GM19023 (cell line): Measurements from ENCODE around the gene AUTS2.
A peak's percentile ranks its signal among the peaks of the same experiment; 100 is the strongest.

Experiments
- ATAC-seq: cut with Tn5 transposase; IDR thresholded peaks from one replicate; pipeline ENCODE4 v1.9.1; 2021; ENCODE audit warnings: mild to moderate bottlenecking, moderate library complexity; ENCODE audit not compliant: unreplicated experiment

The AUTS2 gene

DNA sequence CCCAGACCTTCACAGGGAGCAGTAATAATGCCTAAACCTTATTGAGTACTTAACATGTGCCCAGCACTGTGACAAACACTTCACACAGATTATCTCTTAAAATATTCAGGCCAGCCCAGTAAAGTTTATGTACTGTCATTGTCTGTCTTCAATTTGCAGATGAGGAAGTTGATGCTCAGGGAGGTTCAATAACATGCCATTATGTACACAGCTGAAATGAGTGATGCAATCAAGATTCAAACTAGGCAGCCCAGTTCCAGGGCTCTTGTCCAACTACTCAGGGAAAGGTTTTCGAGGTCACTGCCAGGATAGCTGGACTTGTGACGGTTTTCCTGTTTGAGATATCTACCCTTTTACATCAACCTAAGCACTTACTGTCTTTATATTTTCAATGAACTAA lies 56.1 kb downstream of the AUTS2 start:
- no peak for ATAC-seq

GRCh38 chr7:69654849-69655707 lies 56.8 kb downstream of the AUTS2 start:
- no peak for ATAC-seq

DNA sequence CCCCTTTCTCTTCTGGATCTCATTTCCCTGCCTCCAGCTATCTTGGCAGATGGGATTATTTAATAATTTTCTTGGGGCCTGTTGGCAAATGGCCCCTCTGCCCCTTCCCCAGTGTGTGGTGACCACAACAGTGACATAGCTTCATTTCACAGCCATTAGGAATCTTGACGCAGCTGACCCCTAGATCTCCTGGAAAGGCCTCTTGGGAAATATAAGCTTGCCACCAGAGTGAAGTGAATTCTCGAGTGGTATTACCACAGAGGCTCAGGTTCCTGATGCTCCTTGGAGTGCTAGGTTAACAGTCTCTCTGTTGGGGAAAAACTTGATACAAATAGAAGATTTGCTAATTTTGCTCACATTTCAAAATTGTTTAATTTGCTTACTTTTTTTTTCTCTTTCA lies 57.8 kb downstream of the AUTS2 start:
- ATAC-seq: no peak

DNA sequence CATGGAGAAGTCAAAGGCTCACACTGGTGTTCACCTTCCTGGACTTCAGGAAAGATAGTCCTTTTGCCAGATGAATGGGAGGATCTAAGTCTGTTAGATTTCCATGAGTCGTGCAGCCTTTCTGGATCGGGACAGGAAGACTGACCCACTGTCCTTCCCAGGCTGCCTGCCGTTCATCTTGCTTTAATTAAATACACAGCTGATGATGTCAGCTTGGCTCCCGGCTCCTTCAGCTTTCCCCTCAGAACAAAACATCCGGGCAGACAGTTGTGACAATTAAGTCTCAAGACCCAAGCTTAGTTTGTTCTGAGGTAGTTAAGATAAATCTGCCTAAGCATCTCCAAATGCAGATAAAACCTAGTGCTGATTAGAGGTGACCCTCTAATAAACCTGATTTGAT lies 58.6 kb downstream of the AUTS2 start:
- no peak for ATAC-seq

DNA sequence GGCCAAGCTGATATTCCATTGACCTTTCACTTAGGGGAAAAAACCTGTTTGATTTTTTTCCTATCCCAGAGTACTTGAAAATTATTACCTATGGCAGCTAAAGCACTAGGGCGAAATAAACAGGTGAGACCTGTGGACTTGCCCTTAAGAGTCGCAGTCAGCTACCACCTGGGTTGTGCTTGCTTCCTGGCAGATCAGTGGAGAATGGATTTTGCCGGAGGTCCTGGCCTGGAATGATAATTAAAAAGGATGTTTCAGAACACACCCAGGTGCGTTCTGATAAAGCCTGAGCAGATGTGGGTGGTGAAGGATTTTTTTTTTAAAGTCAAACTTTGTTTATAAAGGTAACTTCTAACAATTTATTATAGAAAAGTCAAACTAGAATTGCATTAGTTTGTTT lies 59.1 kb downstream of the AUTS2 start:
- no peak for ATAC-seq

- ATAC-seq: no peak
Measured at GRCh38 chr7:69657985-69658384, 59.7 kb downstream of the AUTS2 start.

DNA sequence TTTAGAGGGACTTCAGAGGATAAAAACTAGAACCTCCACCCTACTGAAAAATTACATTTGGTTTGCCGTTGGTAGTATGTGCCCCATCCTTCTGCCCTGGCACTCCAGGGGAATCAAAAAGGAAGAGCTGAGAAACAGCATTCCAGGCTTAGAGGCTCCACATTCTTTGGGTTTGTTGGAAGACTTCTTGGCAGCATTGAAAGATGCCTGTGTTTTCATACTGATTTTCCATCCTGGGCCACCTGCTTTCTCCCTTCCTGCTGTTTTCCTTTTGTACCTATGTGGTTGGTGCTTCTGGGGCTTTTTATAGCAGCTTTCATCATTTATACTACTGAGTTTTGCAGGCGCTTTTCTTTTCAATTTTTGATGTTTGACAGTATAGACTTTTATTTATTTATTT lies 61.7 kb downstream of the AUTS2 start:
- no peak for ATAC-seq

DNA sequence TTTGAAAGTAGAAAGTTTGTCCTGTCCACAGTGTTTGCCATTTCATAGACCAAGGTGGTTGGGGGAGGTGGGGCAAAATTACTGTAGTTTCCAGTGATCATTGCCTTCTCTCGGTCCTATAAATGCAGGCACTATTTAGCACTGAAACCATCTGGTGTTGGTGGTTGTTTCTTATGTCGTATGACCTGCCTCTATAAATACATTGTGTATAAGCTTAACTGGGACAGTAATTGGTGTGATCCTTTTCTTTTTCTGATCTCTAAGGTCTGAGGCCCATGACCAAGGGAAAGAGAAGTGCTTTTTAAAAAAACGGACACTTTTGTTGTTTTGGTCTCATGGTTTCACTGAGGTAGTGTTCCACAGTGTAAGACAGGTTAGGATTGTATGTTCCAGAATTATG lies 63.1 kb downstream of the AUTS2 start:
- ATAC-seq: no peak

GRCh38 chr7:69663911-69664832 lies 65.9 kb downstream of the AUTS2 start:
- ATAC-seq: no peak

DNA sequence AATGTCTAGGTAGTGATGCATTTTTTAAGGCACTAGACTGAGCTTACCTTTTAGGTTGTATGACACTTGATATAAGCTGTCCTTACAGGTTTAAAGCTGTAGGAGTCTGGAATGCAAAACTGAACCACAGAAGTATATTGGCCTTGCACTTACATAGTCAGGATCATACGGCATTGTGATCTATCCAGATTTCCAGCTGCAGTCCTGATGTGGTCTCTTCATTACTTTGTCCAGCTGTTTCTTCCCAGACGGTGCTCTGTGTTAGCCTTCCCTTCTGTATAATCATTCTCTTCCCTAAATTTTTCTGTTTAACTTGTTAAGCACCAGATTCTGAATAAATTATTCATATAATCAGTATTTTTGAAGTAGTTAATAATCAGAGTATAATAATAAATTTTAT lies 67.1 kb downstream of the AUTS2 start:
- no peak for ATAC-seq

GRCh38 chr7:69668339-69668870 lies 70.1 kb downstream of the AUTS2 start:
- ATAC-seq: no peak

GRCh38 chr7:69670701-69671100 lies 72.4 kb downstream of the AUTS2 start:
- no peak for ATAC-seq

DNA sequence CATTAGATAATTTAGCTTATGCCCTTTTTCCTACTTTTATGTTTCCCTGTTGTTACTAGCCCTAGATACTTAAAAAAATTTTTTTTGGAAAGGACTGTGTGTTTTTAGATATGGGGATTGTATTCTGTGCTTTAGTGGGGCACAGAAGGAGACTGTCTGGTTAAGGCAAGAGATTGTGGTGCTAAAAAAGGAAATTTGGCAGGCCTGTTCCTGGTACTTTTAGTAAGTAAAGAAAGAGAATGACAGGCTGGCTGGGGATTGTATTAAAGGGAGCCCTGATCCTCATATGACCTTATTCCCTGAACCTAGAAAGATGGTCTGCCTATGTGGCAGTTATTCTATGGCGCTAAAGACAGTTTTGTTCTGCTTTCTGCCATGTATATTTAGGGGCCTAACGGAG lies 74.8 kb downstream of the AUTS2 start:
- no peak for ATAC-seq

DNA sequence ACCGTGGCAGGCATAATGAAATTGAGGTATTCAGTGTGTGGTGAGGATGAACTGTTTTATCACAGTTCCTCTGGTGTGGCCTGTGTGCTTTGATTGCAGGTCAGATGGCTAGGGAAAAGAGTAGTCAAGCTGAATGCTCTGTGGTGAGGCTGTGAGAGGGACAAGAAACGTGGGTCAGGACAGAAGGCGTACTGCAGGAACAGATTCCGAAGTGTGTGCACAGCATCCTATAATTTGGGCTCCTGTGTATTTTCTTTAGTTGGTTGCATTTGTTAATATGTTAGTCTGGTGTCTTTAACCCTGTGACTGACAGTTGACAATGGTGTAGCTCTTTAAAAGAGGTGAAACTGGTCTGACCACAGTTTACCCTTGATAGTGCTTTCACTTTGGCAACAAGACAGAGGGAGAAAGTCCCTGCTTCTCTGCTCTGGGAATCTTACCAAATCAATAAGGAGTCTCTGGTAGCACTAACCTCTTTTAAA lies 76.5 kb downstream of the AUTS2 start:
- ATAC-seq: peak; percentile 69

- ATAC-seq: no peak
Measured at GRCh38 chr7:69676247-69676646, 78.0 kb downstream of the AUTS2 start.

- ATAC-seq: no peak
Measured at GRCh38 chr7:69677054-69677852, 79.0 kb downstream of the AUTS2 start.

- no peak for ATAC-seq
Measured at GRCh38 chr7:69677881-69678493, 79.7 kb downstream of the AUTS2 start.

DNA sequence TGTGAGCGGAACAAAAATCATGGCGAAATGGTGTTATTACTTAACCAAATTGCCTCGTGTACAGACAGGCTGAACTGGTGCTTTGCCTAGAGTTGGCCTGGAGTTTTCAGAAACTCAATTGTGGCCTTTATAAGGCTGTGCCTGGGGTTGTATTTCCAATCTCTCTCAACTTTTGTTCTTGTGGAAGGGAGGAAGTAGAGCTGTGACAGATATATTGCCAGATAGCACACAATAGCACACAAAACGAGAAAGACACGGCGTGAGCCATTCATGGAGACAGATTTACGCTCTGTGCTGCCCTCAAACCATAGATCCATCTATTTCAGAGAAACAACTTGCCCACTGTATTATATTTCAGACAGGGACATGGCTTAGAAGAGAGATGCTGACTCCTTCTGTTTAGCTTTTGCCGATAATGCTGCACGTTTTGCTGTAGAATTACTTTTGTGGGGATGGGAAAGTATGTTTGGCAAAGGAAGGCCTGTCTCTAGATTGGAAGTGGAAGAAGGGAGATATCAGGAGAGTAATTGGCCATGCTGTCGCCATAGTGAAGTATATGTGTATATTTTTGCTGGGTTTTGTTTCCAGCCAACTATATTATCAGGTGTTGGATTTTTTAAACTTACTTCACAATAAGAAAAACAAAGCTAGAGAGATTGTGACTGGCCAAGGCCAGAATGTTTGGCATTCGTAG lies 80.4 kb downstream of the AUTS2 start:
- ATAC-seq: no peak

GRCh38 chr7:69681181-69681580 lies 82.9 kb downstream of the AUTS2 start:
- ATAC-seq: no peak

GRCh38 chr7:69682518-69682917 lies 84.2 kb downstream of the AUTS2 start:
- ATAC-seq: no peak
